Cardiac fibroblast (primary cell): ENCODE measurements around the gene REEP3.
"Not testable (repeated sequence)": the region's sequence is repeated elsewhere in the genome, so short reads cannot be mapped to it uniquely, and the experiment has no call there.

ENCODE experiments used
- DNase-seq, 2 donors: peaks; one replicate each; pipeline versions ENCODE4 v3.0.0 to v3.0.0-alpha.2; 2010; ENCODE audit warnings: low read depth in 2 of 2
- H3K4me3 ChIP-seq, 2 donors: replicated peaks in 1 of 2; 1 replicate in 1 of 2; 2 replicates in 1 of 2; pipeline ENCODE4 v1.5.1; 2011; ENCODE audit warnings: low read depth in 2 of 2, low read length in 2 of 2, mild to moderate bottlenecking in 2 of 2, moderate library complexity in 1 of 2
- TF ChIP-seq, protein P1 (sequence below): IDR thresholded peaks from one replicate; pipeline ENCODE4 v1.5.1; 2011; ENCODE audit warnings: low read depth, mild to moderate bottlenecking, low read length, inconsistent platforms

Gene REEP3

DNA sequence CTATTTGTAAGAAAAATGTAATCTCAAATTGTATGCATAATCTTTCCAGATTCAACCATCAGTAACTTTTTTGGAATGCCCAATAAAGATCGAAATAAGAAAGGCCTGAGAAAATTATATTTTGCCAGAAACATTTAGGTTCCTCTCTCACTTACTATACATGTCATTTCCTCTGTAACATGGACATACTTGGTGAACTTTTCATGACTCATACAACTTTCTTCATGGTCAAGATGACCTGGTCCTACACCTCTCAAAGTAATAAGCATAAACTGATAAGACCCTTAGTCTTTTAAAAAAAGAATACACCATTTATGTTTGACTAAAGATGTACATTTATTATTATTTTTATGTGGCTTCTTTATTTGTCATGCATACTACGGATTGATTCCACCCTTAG is 125.3 kb downstream of the REEP3 start:
- no peak overlapping the region for H3K4me3 ChIP-seq
- TF ChIP-seq, protein P1, sequence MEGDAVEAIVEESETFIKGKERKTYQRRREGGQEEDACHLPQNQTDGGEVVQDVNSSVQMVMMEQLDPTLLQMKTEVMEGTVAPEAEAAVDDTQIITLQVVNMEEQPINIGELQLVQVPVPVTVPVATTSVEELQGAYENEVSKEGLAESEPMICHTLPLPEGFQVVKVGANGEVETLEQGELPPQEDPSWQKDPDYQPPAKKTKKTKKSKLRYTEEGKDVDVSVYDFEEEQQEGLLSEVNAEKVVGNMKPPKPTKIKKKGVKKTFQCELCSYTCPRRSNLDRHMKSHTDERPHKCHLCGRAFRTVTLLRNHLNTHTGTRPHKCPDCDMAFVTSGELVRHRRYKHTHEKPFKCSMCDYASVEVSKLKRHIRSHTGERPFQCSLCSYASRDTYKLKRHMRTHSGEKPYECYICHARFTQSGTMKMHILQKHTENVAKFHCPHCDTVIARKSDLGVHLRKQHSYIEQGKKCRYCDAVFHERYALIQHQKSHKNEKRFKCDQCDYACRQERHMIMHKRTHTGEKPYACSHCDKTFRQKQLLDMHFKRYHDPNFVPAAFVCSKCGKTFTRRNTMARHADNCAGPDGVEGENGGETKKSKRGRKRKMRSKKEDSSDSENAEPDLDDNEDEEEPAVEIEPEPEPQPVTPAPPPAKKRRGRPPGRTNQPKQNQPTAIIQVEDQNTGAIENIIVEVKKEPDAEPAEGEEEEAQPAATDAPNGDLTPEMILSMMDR, result no peak
- DNase-seq, result peak in 1 of 2 donors; percentile 31

DNA sequence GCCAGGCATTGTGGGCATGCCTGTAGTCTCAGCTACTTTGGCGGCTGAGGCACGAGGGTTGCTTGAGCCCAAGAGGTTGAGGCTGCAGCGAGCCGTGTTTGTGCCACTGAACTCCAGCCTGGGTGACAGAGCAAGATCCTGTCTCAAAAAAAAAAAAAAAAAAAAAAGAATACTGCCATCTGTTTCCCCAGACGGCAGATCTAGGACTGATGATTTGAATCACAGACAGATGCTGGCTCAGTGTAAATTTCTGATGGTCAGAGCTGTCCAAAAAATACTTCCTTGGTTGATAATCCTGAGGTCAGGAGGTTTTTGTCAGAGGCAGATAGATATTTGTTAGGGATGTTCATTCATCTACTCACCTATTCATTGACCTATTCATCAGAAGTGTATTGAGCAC is 130.7 kb downstream of the REEP3 start:
- H3K4me3 ChIP-seq, result no peak overlapping the region
- TF ChIP-seq, protein P1, result no peak
- DNase-seq, result no peak

DNA sequence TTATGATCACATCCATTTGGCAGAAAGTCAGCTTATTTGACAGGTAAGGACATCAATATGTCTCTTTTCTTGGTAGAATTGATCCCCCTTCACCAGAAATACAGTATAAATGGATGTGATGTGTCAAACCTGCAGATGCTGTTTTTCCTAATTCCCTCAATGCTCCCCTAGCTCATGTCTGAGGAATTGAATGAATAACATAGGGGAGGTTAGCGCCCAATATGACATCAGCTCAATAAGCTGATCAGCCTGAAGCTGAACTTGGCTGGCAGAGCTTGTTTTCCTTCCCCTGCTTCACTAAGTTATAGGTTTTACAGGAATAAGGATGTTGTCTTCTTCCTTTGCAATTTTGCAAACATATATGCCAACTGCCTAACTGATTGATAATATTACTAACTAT is 132.5 kb downstream of the REEP3 start:
- no peak for DNase-seq
- TF ChIP-seq, protein P1, result no peak
- no peak overlapping the region for H3K4me3 ChIP-seq

DNA sequence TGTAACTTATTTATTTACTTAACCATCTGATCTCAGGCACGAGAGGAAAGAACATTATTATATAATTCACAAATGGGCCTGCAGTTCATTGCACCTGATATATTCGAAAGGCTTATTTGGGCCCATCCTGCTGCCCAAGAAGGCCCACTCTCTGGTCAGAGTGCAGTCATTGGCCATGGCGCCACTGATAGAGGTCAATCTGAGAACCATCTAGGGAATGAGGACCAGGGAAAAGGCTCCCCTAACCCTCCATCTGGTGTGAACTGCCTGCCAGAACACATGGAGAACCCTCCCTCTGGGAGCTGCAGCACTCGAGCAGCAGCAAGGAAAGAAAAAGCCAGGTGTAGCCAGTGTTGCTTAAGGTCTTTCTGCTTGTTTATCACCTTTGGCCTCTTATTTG is 136.6 kb downstream of the REEP3 start:
- no peak for DNase-seq
- TF ChIP-seq, protein P1, result no peak
- H3K4me3 ChIP-seq, result no peak overlapping the region

DNA sequence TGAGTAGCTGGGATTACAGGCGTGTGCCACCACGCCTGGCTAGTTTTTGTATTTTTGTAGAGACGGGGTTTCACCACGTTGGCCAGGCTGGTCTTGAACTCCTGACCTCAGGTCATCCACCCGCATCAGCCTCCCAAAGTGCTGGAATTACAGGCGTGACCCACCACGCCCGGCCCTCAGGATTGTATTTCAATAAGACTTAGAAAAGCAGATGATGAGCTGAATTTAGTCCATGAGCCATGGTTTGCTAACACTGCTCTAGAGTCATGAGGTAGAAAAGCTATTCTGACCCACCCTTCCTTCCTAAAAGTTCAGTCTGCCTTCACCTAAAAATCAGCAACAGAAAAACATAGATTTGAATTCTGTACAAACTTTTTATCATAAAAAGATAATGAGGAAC is 139.7 kb downstream of the REEP3 start:
- DNase-seq, H3K4me3 ChIP-seq: not testable (repeated sequence)

DNA sequence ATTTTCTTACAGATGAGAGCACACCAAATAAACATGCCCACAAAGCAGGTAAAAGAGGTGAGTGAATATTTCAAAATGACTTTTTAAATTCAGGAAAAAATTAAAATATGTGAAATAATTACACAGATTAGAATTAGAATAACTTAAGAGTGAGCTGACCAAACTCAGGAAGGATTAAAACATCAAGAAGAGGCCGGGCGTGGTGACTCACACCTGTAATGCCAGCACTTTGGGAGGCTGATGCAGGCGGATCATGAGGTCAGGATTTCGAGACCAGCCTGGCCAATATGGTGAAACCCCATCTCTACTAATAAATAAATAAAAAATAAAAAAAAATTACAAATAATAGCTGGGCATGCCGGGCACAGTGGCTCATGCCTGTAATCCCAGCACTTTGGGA is 140.1 kb downstream of the REEP3 start:
- H3K4me3 ChIP-seq, result no peak overlapping the region
- DNase-seq, result no peak
- TF ChIP-seq, protein P1, result no peak

DNA sequence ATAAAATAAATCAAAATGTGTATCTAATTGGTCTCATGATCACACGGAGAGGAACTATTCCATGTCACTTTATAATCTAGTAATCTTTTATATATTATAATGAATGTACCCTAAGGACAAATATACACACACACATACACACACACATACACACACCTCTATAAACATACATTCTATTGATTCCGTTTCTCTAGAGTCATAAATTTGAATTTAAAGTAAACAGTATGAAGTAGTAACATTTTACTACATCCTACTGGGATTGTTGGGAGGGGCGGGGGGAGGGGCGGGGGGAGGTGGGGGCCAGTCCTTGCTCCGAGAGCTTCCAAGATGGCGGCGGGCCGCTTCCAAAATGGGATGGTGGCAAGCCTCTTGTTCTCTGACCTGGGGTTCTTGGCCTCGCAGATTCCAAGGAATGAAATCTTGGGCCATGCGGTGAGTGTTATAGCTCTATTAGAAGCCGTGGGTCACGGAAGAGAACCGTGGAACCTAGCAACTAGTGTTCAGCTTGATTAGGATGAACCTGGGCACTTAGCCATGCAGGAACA is 143.2 kb downstream of the REEP3 start:
- no peak overlapping the region for H3K4me3 ChIP-seq
- DNase-seq, result no peak
- TF ChIP-seq, protein P1, result no peak

DNA sequence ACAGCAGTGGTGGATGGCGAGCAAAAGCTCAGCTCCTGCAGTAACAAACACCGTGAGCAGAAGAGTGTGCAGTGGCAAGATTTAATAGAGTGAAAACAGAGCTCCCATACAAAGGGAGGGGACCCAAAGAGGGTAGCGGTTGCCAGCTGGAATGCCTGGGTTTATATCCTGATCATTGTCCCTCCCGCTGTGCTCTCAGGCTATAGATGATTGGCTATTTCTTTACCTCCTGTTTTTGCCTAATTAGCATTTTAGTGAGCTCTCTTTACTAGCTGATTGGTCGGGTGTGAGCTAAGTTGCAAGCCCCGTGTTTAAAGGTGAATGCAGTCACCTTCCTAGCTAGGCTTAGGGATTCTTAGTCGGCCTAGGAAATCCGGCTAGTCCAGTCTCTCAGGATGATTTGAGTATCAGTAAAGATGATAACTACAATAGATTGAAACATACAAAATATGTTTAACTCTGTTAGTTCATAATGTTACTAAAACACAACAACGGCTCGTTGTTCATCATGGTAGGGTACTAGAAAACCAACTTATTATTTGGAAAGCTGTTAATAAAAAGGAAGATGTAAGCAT is 143.9 kb downstream of the REEP3 start:
- not testable (repeated sequence) for H3K4me3 ChIP-seq, DNase-seq
